GM19023 (cell line): ENCODE data around the gene ZYX.
A peak's percentile ranks its signal among the peaks of the same experiment; 100 is the strongest.

ENCODE experiments used
- ATAC-seq: cut with Tn5 transposase; IDR thresholded peaks from one replicate; pipeline ENCODE4 v1.9.1; 2021; ENCODE audit warnings: mild to moderate bottlenecking, moderate library complexity; ENCODE audit not compliant: unreplicated experiment

ZYX gene

DNA sequence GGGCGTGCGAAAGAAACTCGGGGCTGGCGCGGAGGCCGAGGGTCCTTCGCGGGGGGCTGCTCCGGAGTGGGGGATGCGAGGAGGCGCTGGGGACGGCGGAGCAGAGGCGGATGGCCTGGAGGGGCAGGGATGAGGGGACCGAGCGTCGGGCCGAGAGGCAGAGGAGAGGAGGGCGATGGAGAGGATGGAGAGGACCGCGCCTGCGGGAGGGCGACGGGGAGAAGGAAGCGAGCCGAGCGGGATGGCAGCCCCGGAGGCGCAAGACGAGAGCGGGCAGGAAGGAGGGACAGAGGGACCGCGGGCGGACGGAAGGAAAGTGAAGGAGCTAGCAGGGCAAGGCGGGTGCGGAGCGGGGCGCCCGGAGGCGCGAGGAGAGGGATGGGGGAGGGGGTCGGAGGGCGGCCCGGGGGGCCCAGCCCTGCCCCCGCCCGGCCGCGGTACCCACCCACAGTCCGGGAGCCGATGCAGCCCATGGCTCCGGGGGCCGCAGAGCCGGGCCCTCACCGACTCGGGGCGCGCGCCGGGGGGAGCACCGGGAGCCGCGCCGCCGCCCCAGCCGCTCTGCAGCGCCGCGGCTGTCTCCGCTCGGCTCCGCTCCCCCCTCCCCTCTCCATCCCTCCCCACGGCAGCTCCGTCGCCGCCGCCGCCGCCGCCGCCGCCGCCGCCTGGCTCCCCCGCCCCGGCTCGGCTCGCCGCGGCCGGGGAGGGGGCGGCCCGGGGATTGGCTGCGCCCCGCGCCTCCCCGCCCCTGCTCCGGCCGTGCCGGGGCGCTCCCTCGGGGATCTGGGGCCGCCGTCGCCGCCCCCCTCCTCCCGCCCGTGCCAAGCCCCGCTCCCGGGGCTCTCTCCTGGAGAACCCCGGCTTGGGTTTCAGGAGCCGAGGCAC lies 18.8 kb upstream of the ZYX start, which contains the start of gene FAM131B:
TSS of gene FAM131B (minus strand) at position 583 of the 885 bp plus-strand sequence. CDS start at position 473, 110 bp downstream.
- no peak for ATAC-seq

DNA sequence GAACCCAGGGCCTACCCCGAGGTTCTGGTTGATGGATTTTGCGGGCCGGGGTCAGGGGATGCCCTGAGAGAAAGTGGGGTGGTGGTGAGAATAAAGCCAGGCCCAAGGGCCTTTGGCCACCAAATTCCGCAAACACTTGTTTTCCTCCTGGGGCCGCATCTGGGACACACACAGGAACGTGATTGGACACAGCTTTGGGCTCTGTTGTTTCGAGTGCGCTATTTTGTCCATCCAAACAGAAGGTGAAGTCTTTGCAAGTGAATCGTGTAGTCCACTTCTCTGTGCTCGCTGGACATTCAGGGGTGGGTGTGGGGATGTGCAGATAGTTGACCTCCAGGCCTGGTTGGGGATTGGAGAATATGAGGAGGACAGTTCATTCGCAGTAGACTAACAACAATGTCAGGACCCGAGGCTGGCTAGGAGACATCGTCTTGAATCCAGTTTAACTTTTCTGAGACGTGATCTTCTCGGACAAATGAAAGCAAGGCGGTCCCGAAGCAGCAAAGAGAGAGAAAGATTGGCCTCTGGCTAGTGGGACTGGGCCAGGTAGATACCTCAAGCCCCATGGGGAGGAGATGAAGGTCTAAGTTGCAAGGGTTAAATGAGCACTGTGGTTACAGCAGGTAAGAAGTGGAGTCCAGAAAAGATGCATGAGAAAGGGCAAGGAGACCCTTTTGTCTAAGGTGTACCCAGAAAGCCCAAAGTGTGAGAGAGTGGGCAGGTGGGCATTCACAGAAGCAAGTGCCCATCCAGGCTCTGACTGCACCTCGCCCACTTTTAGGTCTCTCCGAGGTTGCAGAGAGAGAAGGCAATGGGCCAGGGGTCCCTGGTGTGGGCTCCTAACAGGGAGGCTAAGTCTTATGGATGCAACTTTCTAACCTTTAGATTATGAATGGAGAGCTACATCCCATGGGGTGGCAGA lies 17.9 kb upstream of the ZYX start:
- no peak for ATAC-seq

GRCh38 chr7:143367972-143368371 lies 13.2 kb upstream of the ZYX start:
- ATAC-seq = no peak

DNA sequence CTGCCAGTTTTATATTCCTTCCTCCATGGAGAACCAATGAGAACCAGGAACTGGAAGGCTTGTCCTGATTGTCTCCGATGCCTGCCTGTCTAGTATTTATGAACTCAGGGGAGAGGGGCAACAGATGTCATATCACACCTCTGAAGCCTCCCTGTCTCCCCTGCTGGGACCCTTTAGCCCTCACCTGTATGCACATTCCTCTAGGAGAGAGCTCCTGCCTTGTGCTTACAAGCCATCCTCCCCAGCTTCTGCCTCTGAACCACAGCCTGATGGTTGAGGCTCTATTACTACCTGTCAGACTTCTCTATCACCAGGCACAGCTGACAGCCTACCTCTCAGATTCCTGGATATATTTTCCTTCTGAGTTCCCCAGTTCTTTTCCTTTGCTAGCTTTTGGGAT lies 12.8 kb upstream of the ZYX start:
- ATAC-seq = no peak

DNA sequence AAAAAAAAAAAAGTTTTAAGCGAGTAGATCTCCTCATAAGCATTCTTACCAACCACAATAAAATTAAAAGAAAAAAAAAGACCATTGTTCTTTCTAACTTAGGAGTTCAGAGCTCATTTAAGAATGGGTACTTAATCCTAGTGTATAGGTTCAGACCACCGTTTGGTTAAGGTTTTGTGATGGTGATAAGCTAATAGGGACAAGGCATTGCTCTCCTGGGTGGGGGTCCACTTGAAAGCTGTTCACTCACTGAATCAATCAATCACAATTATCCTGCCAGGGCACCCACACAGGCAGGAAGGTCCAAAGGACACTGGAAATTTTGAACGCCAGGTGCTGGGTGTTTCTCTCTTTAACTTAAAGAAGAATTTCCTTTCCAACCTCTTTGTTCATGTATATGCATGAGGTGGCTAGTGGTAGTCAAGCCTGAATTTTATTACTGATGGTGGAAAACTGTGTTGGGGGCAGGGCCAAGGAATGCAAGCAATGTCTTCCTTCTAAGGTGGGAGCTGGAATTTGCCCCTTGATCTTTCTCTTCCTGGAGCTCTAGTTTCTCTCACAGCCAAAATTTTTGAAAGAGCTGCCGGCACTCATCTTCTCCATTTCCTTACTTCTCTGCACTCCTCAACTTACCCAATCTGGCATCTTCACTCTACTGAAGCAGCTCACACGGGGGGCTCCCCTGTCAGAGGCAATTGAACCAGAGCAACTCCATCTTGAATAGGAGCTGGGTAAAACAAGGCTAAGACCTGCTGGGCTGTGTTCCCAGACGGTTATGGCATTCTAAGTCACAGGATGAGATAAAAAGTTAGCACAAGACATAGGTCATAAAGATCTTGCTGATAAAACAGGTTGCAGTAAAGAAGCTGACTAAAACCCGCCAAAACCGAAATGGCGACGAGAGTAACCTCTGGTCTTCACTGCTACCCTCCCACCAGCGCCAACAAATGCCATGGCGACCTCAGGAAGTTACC lies 11.2 kb upstream of the ZYX start:
- ATAC-seq = no peak

DNA sequence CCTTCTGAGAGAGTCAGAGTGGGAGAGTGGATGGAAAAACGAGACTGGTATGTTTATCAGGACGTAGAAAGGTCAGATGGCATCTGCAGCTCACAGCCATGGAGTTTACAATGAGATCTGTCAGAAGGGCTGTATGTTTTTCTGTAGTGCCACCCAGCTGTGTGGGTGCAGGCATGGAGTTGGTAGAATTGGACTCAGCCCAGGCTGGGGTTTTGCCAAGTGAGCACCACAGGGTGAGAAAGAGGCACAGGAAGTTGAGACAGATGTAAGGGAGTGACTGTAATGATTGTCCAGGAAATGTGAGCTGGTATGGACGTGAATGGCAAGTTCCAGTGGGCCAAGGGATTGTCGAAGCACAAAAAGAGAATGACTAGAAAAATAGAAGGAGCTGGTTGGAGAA lies 9.1 kb upstream of the ZYX start:
- ATAC-seq = no peak

DNA sequence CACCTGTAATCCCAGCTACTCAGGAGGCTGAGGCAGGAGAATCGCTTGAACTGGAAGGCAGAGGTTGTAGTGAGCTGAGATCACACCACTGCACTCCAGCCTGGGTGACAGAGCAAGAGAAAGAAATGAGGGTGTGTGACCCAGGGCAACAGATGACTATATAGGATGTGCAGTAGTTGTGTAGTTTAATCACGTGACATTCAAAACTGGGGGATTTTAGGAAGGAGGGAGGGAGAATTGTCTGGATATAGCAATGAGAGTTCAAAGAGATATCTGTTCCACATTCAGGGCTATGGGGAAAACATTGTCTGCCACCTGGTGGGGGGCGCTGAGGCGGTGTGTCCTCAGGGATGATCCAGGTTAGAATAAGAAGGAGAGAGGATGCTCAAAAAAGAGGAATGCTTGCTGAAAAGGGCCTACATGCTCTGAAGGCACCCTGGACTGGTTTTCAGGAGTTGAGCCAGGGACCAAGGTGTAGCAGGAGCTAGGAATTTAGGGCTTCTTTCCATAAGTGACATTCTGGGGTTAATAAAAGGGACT lies 7.8 kb upstream of the ZYX start:
- no peak for ATAC-seq

DNA sequence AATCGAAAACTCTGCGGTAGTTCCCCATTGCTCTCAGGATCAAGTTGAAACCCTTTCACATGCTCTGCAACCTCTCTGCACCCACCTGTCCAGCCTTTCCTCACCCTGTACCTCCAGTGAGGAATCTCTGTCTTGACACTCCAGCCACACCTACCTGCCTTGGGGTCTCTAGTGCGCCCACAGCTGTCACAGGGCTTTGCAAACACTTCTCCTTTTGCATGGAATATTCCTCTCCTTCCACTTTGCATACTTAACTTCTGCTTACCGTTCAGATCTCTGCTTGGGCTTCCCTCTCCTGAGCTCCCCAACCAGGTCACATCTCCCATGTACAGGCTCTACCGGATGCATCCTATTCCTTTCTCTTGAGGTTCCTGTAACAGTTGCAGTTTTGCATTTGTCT lies 6.6 kb upstream of the ZYX start:
- ATAC-seq = no peak

DNA sequence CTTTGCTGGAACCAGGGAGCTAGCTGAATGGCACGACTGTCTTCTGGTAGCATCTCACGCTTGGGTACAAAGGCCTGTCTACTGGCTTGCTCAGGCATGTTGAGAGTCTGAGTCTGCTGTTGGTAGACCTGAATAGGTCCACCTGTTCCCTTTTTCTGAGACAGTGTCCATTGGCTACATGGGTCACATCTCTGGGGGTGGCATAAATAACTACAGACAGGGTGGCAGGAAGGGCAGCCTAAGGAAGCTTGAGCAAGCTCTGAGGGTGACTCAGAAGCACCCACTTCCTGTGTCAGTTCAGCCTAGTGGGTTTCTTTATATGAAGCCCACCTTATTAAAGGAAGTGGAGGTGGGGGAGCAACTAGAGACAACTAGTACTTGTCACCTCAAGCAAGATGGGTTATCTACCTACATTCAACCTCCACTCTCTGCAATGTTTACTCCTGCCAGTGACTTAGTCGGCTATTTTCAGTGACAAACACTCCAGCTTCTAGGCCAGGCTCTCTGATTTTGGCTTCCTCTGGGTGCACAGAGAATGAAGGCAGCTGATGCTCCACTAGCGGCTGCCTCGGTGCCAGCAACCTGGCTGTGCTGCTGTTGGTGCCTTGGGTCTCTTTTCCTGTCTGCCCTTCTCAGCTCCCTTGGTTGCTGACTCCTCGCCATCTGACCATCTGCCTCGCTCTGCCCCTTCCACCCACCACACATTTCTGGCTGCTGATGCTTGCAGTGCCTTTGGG lies 5.7 kb upstream of the ZYX start:
- ATAC-seq = no peak

GRCh38 chr7:143376396-143376795 lies 4.7 kb upstream of the ZYX start:
- ATAC-seq = no peak

DNA sequence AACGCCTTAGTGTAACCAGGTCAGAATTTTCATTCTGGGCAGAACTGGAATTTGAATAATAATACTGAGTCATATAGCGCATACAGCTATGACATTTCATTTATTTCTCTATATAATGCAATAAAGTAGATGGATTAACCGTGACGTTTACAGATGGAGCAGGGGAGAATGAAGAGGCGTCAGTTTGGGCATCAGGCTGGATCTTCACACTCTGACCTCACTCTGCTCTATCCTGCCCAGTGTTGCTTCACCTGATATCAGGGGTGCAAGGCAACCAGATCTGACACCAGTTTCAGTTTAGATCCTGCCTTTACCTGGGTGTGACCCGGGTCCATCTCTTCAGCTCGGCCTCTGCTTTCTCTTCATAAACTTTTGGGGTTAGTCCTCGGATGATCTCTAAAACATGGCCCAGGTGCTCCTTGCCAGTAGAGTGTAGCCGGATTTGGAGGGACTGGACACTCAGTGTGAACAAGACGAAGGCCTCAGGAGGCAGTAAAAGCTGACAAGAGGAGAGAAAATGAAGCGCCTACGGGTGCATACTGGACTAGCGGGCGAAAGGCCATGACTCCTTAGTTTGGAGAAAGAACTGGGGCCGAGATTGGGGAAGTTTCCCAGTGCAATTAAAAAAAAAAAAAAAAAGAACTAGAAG lies 1.4 kb upstream of the ZYX start:
- ATAC-seq = no peak

DNA sequence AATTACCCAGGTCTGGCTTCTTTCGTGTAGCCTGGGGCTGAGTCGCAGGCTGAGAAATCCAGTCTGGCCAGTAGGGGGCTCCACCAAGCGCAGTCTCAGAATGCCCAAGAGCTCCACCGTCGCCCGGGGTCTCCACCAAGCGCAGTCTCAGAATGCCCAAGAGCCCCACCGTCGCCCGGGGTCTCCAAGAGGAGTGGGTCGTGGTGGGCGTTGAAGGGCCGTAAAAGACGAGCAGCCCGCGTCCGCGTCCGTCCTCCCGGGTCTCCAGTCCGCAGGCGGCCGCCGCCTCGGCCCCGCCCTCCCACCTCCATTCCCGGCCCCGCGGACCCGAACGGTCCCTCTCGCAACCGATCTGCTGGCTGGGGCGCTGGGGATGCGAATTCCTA lies 892 bp upstream of the ZYX start:
- ATAC-seq = peak; percentile 57

DNA sequence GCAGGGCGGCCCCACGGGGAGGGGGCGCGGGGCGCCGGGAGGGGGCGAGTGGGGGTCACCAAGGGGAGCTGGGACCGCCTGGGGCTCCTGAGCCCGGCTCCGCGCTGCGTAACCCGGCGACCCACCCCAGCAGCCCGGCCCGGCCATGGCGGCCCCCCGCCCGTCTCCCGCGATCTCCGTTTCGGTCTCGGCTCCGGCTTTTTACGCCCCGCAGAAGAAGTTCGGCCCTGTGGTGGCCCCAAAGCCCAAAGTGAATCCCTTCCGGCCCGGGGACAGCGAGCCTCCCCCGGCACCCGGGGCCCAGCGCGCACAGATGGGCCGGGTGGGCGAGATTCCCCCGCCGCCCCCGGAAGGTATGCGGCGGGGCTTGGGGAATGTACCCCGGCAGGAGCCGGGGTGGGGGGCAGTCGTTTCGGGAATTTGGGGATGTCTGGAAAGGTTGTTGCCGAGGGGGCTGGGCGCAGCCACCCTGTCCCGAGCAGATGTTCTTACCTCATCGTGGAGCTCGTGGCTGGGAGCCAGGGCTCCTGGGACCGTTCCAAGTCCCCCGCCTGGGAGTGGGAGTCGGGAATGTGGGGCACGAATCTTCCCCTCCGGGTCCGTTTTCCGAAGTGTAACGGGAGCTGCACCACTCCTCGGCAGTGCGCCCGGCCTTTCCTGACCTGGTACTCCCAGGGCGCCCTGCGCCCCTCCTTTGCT lies 431 bp downstream of the ZYX start:
- peak; percentile 17 for ATAC-seq

GRCh38 chr7:143382126-143382790 lies 1.1 kb downstream of the ZYX start:
- ATAC-seq = no peak

DNA sequence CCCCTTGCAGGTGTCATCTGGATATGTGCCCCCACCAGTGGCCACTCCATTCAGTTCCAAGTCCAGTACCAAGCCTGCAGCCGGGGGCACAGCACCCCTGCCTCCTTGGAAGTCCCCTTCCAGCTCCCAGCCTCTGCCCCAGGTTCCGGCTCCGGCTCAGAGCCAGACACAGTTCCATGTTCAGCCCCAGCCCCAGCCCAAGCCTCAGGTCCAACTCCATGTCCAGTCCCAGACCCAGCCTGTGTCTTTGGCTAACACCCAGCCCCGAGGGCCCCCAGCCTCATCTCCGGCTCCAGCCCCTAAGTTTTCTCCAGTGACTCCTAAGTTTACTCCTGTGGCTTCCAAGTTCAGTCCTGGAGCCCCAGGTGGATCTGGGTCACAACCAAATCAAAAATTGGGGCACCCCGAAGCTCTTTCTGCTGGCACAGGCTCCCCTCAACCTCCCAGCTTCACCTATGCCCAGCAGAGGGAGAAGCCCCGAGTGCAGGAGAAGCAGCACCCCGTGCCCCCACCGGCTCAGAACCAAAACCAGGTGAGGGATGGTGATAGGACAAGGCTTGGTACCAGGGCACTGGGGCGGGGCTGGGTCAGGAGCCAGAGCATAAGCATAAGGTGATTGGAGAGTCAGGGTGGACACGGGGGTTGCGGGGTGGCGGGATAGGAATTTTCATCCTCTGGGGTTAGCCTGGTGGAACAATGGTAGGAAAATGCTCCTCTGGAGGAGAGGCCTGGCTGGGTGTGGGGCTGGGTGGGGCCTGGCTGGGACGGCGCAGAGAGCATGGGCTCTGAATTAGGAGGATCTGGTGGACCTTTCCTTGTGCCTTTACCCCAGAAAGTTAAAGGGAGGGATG lies 1.9 kb downstream of the ZYX start:
- ATAC-seq = no peak

GRCh38 chr7:143383642-143383957 lies 2.5 kb downstream of the ZYX start:
- ATAC-seq = no peak

- ATAC-seq = no peak
These were observed 3.0 kb downstream of the ZYX start for GRCh38 chr7:143384148-143384547.
